GM18907 (cell line): Measurements from ENCODE around the gene SLC44A2.

Experiments
- ATAC-seq: cut with Tn5 transposase; IDR thresholded peaks from one replicate; pipeline ENCODE4 v1.9.1; 2021; ENCODE audit warnings: mild to moderate bottlenecking, moderate library complexity; ENCODE audit not compliant: unreplicated experiment

Gene SLC44A2

GRCh38 chr19:10615429-10616023 lies 9.8 kb upstream of the SLC44A2 start:
- no peak for ATAC-seq

GRCh38 chr19:10617409-10618121 lies 7.8 kb upstream of the SLC44A2 start:
- ATAC-seq: no peak

GRCh38 chr19:10618846-10619245 lies 6.5 kb upstream of the SLC44A2 start:
- no peak for ATAC-seq

- ATAC-seq: no peak
Measured at GRCh38 chr19:10620786-10621185, 4.6 kb upstream of the SLC44A2 start.

- no peak for ATAC-seq
Measured at GRCh38 chr19:10621966-10622365, 3.4 kb upstream of the SLC44A2 start.

GRCh38 chr19:10624585-10624984 lies 768 bp upstream of the SLC44A2 start:
- ATAC-seq: no peak

- ATAC-seq: no peak
Measured at GRCh38 chr19:10625762-10626138, 397 bp downstream of the SLC44A2 start.

- no peak for ATAC-seq
Measured at GRCh38 chr19:10631874-10632273, 6.5 kb downstream of the SLC44A2 start.

GRCh38 chr19:10634430-10634829 lies 9.1 kb downstream of the SLC44A2 start:
- no peak for ATAC-seq

- no peak for ATAC-seq
Measured at GRCh38 chr19:10634963-10635362, 9.6 kb downstream of the SLC44A2 start.

GRCh38 chr19:10636304-10636972 lies 11.1 kb downstream of the SLC44A2 start:
- ATAC-seq: no peak

- ATAC-seq: no peak
Measured at GRCh38 chr19:10637894-10638293, 12.5 kb downstream of the SLC44A2 start.

- no peak for ATAC-seq
Measured at GRCh38 chr19:10639836-10640235, 14.5 kb downstream of the SLC44A2 start.

- ATAC-seq: no peak
Measured at GRCh38 chr19:10640361-10640760, 15.0 kb downstream of the SLC44A2 start.

GRCh38 chr19:10641248-10641647 lies 15.9 kb downstream of the SLC44A2 start:
- ATAC-seq: no peak

- ATAC-seq: no peak
Measured at GRCh38 chr19:10642473-10643171, 17.3 kb downstream of the SLC44A2 start.

- ATAC-seq: no peak
Measured at GRCh38 chr19:10643172-10643967, 18.0 kb downstream of the SLC44A2 start.

GRCh38 chr19:10643968-10644259 lies 18.6 kb downstream of the SLC44A2 start:
- no peak for ATAC-seq

- ATAC-seq: no peak
Measured at GRCh38 chr19:10644260-10645007, 19.1 kb downstream of the SLC44A2 start.

- no peak for ATAC-seq
Measured at GRCh38 chr19:10646456-10647159, 21.3 kb downstream of the SLC44A2 start.
